ENCODE measurements around the gene HHAT.
"Not testable (repeated sequence)": the region's sequence is repeated elsewhere in the genome, so short reads cannot be mapped to it uniquely, and the experiment has no call there.

HHAT gene

DNA sequence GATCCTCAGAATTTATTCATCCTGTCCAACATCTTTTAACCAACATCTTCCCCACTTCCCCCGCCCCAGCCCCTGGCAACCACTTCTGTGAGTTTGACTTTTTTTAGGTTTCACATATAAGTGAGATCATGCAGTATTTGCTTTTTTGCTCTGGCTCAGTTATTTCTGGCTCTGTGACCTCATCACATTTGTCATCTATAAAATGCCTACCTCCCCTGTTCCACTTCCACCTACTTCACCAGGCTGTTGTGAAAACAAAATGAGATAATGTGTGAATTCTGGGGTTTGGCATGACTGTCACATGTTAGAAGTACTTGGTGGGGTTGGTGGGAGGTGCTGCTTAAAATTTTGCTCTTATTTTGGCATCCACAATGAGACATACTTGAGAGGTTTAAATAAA lies 18.4 kb downstream of the HHAT start:
- TF ChIP-seq, protein P1, sequence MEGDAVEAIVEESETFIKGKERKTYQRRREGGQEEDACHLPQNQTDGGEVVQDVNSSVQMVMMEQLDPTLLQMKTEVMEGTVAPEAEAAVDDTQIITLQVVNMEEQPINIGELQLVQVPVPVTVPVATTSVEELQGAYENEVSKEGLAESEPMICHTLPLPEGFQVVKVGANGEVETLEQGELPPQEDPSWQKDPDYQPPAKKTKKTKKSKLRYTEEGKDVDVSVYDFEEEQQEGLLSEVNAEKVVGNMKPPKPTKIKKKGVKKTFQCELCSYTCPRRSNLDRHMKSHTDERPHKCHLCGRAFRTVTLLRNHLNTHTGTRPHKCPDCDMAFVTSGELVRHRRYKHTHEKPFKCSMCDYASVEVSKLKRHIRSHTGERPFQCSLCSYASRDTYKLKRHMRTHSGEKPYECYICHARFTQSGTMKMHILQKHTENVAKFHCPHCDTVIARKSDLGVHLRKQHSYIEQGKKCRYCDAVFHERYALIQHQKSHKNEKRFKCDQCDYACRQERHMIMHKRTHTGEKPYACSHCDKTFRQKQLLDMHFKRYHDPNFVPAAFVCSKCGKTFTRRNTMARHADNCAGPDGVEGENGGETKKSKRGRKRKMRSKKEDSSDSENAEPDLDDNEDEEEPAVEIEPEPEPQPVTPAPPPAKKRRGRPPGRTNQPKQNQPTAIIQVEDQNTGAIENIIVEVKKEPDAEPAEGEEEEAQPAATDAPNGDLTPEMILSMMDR (IDR thresholded peaks at IDR 0.05): no peak
- H3K4me2 ChIP-seq (ENCODE audit: low read length): no peak overlapping the region
- no peaks in the 10 kb centered on the region for H3K79me2 ChIP-seq
- H3K4me1 ChIP-seq: no peaks in the 10 kb centered on the region
- no peaks in the 10 kb centered on the region for H3K36me3 ChIP-seq (ENCODE audit: control insufficient read depth, insufficient read depth, low read length)
- H3K9ac ChIP-seq: no peak overlapping the region
- H3K9me3 ChIP-seq (ENCODE audit: control insufficient read depth, low read length): no peaks in the 10 kb centered on the region
- H3K4me3 ChIP-seq (ENCODE audit: low read depth, low read length): no peak overlapping the region
- H3K27me3 ChIP-seq (ENCODE audit: control insufficient read depth, insufficient read depth, low read length): no peaks in the 10 kb centered on the region
- H3K27ac ChIP-seq: no peak overlapping the region
- no peak overlapping the region for H2AFZ ChIP-seq

DNA sequence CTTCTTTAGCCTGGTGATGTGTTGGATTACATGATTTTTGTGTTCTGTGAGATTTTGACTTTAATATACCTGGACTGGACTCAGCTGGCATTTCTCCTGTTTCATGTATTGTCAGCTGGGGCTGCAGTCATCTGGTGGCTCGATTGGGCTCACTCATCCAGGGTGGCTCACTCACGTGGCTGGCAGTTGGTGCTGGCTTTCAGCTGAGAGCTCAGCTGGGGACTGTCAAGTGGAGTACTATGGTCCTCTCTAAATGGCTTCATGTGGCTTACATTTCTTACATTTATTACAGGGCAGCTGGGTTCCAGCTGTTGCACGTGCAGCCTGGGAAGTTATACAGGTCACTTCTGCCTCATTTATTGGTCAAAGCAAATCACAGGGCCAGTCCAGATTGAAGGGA lies 22.8 kb downstream of the HHAT start:
- Histone ChIP-seq H3K9ac (no peak overlapping the region), H3K4me3 (ENCODE audit: low read depth, low read length) (no peak overlapping the region), H3K79me2 (no peaks in the 10 kb centered on the region), H3K27me3 (ENCODE audit: control insufficient read depth, insufficient read depth, low read length) (no peaks in the 10 kb centered on the region), H3K27ac (no peak overlapping the region), H3K4me1 (no peaks in the 10 kb centered on the region), H2AFZ (no peak overlapping the region), H3K9me3 (ENCODE audit: control insufficient read depth, low read length) (no peaks in the 10 kb centered on the region), H3K36me3 (ENCODE audit: control insufficient read depth, insufficient read depth, low read length) (no peaks in the 10 kb centered on the region), H3K4me2 (ENCODE audit: low read length) (no peak overlapping the region)
- TF ChIP-seq, protein P1 (IDR thresholded peaks at IDR 0.05): no peak

DNA sequence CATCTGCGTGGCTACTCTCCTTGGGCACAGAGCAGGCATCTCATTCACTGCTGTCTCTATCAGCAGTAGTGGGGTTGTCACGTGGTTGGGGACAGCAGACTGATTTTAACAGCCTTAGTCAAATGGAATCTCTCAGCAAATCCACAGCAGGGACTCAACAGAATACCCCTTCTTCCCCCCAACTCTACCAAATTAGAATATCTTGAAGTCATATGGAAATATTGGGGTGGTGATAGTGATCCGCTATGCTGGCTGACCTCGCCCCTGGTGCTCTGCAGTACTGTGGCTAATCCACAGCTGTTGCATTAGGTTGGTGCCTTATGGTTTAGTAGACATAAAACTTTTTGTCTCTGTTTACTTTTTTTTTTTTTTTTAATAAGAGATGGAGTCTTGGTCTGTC lies 23.9 kb downstream of the HHAT start:
- H2AFZ ChIP-seq: no peak overlapping the region

DNA sequence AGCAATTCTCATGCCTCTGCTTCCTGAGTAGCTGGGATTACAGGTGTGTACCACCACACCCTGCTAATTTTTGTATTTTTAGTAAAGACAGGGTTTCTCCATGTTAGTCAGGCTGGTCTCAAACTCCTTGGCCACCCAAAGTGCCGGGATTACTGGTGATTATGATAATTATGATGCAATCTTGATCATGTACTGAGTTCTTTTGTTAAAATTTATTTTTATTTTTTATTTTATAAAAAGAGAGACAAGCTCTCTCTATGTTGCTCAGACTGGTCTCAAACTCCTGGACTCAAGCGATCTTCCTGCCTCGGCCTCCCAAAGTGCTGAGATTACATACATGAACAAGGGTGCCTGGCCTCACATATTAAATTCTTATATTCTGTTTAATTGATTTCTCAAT lies 25.6 kb downstream of the HHAT start:
- not testable (repeated sequence) for H3K4me3 ChIP-seq (ENCODE audit: low read depth, low read length); H3K27ac ChIP-seq; H3K4me1 ChIP-seq; H3K4me2 ChIP-seq (ENCODE audit: low read length); H2AFZ ChIP-seq; H3K9ac ChIP-seq; H3K36me3 ChIP-seq (ENCODE audit: control insufficient read depth, insufficient read depth, low read length); H3K79me2 ChIP-seq; H3K9me3 ChIP-seq (ENCODE audit: control insufficient read depth, low read length); H3K27me3 ChIP-seq (ENCODE audit: control insufficient read depth, insufficient read depth, low read length)

More for the DNA sequence above, 23.9 kb downstream of the HHAT start:
- Histone ChIP-seq H3K27ac (no peak overlapping the region), H3K36me3 (ENCODE audit: control insufficient read depth, insufficient read depth, low read length) (no peaks in the 10 kb centered on the region), H3K79me2 (no peaks in the 10 kb centered on the region), H3K9me3 (ENCODE audit: control insufficient read depth, low read length) (no peaks in the 10 kb centered on the region), H3K4me1 (no peaks in the 10 kb centered on the region), H3K4me3 (ENCODE audit: low read depth, low read length) (no peak overlapping the region), H3K9ac (no peak overlapping the region), H3K4me2 (ENCODE audit: low read length) (no peak overlapping the region), H3K27me3 (ENCODE audit: control insufficient read depth, insufficient read depth, low read length) (no peaks in the 10 kb centered on the region)
- TF ChIP-seq, protein P1 (IDR thresholded peaks at IDR 0.05): no peak

DNA sequence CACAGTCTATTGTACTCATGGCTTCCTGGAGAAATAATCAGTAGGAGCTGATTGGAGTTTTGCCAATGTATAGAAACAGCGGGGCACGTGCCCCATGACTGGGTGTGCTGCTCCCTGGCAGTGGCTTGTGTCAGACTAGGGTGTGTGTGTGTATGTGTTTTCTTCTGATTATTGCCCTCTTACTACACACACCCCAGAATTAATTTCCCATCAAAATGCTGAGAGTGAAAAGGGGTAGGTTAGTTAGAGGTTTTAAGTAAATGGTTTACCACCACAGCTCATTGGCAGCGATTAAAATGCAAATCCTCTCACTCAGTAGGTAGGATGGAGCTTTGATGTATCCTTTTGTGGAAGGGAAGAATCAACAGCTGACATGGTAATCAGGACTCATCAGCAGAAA lies 29.9 kb downstream of the HHAT start:
- no peaks in the 10 kb centered on the region for H3K4me1 ChIP-seq
- H3K36me3 ChIP-seq (ENCODE audit: control insufficient read depth, insufficient read depth, low read length): no peaks in the 10 kb centered on the region
- H3K9ac ChIP-seq: no peak overlapping the region
- no peaks in the 10 kb centered on the region for H3K27me3 ChIP-seq (ENCODE audit: control insufficient read depth, insufficient read depth, low read length)
- no peak overlapping the region for H2AFZ ChIP-seq
- H3K79me2 ChIP-seq: no peaks in the 10 kb centered on the region
- no peak overlapping the region for H3K4me2 ChIP-seq (ENCODE audit: low read length)
- no peaks in the 10 kb centered on the region for H3K9me3 ChIP-seq (ENCODE audit: control insufficient read depth, low read length)
- no peak overlapping the region for H3K4me3 ChIP-seq (ENCODE audit: low read depth, low read length)
- H3K27ac ChIP-seq: no peak overlapping the region
- TF ChIP-seq, protein P1 (IDR thresholded peaks at IDR 0.05): no peak
